Activated naive CD8-positive, alpha-beta T cell treated with anti-CD3 and anti-CD28 coated beads for 36 hours (primary cell): ENCODE results near the gene PTPRN2. TPM values are rescaled to one million over a fixed set of nuclear protein-coding genes. Genes with fewer than 3 reads are reported as not detected.
"Not testable (repeated sequence)": the region's sequence is repeated elsewhere in the genome, so short reads cannot be mapped to it uniquely, and the experiment has no call there.

ENCODE experiments used
- DNase-seq: peaks from one replicate; pipeline ENCODE4 v3.0.0; 2021
- H3K27ac Mint-ChIP-seq: one replicate; pipeline ENCODE4 v1.8.0; 2022; ENCODE audit warnings: mild to moderate bottlenecking, moderate library complexity, mixed read lengths
- H3K27me3 Mint-ChIP-seq: one replicate; pipeline ENCODE4 v1.8.0; 2022; ENCODE audit warnings: mild to moderate bottlenecking, mixed read lengths
- H3K36me3 Mint-ChIP-seq: one replicate; pipeline ENCODE4 v1.8.0; 2021; ENCODE audit warnings: mild to moderate bottlenecking, mixed read lengths
- H3K4me1 Mint-ChIP-seq: one replicate; pipeline ENCODE4 v1.8.0; 2021; ENCODE audit warnings: mixed read lengths
- H3K4me3 Mint-ChIP-seq: one replicate; pipeline ENCODE4 v1.8.0; 2022; ENCODE audit warnings: mild to moderate bottlenecking, moderate library complexity, mixed read lengths
- H3K9me3 Mint-ChIP-seq: one replicate; pipeline ENCODE4 v1.8.0; 2022; ENCODE audit warnings: mixed read lengths
- total RNA-seq, 2 experiments: library from RNA; stranded (reverse); gene quantifications; one replicate each; pipeline ENCODE4 v1.2.3, GENCODE V29; 2021

Gene PTPRN2
- total RNA-seq, 2 experiments from 2014 or later, result 0.72 to 0.74 TPM

DNA sequence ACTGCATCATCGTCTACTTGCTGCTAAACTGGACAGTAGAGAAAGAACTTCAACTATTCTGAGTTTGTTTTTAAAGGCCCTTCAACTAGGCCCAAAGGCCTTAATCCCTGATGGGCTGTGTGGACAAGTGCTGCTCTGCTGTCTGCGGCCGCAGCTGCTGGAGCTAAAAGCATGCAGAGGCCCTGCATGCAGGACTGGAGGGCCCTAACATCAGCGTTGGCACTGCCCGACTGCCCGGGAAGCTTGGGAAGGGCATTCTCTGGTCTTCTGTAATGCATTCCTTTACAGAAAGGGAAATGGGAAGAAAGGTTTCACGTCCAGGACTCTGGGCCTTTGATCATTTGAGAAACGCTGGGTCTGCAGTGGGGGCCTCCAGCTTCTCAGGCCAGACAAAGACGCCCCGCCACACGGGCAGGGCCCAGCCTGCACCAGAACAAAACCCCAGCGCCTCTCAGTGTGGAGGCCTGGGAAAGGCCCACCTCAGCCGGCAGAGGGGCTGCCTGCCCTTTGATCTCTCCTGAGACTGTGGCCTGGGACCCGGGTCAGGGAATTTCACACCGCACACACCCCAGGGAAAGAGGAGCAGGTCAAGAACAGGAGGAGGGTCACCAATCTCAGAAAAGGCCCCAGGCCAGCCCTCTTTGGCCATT, 1021.5 kb downstream of the PTPRN2 start:
- Mint-ChIP-seq H3K9me3 (no peaks in the 10 kb centered on the region), H3K36me3 (no peaks in the 10 kb centered on the region), H3K27me3 (peaks cover 4% of the 10 kb centered on the region), H3K4me3 (no peak overlapping the region), H3K4me1 (peaks cover 20% of the 10 kb centered on the region), H3K27ac (no peak overlapping the region)
- no peak for DNase-seq

DNA sequence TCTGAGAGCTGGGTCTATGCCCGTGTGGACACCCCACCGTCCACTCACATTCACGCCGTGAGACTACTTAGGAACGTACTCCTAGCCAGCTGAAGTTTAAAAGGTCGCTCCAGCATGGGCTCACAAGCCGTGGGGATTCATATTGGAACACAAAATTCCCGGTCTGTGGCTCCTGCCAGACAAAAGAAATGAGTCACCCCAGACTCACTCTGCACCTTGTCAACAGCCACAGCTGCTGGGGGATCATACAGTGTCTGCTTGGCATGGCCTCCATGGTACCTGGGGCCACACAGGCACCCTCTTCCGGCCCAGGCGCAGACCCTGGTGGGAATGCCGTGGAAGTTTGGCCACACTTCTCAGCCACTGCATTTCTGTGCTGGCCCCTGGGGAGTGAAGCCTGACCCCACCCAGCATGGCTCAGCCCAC, 1022.4 kb downstream of the PTPRN2 start:
- DNase-seq, result no peak
- Mint-ChIP-seq H3K4me1 (peaks cover 19% of the 10 kb centered on the region), H3K4me3 (no peak overlapping the region), H3K36me3 (no peaks in the 10 kb centered on the region), H3K9me3 (no peaks in the 10 kb centered on the region), H3K27ac (no peak overlapping the region), H3K27me3 (peaks cover 4% of the 10 kb centered on the region)

- H3K4me1 Mint-ChIP-seq, result peaks cover 15% of the 10 kb centered on the region
- DNase-seq, result no peak
- no peaks in the 10 kb centered on the region for H3K36me3 Mint-ChIP-seq
- H3K27me3 Mint-ChIP-seq, result peaks cover 4% of the 10 kb centered on the region
- no peaks in the 10 kb centered on the region for H3K9me3 Mint-ChIP-seq
- H3K27ac Mint-ChIP-seq, result no peak overlapping the region
- H3K4me3 Mint-ChIP-seq, result no peak overlapping the region
Measured at GRCh38 chr7:157564517-157565177, 1023.0 kb downstream of the PTPRN2 start.

- H3K27ac Mint-ChIP-seq, H3K27me3 Mint-ChIP-seq, H3K9me3 Mint-ChIP-seq, H3K4me1 Mint-ChIP-seq, H3K4me3 Mint-ChIP-seq, H3K36me3 Mint-ChIP-seq, DNase-seq: not testable (repeated sequence)
Measured at GRCh38 chr7:157563467-157564135, 1024.0 kb downstream of the PTPRN2 start.

GRCh38 chr7:157562522-157563398, 1024.9 kb downstream of the PTPRN2 start:
- not testable (repeated sequence) for H3K36me3 Mint-ChIP-seq, H3K9me3 Mint-ChIP-seq, H3K27ac Mint-ChIP-seq, H3K4me1 Mint-ChIP-seq, H3K4me3 Mint-ChIP-seq, H3K27me3 Mint-ChIP-seq, DNase-seq

DNA sequence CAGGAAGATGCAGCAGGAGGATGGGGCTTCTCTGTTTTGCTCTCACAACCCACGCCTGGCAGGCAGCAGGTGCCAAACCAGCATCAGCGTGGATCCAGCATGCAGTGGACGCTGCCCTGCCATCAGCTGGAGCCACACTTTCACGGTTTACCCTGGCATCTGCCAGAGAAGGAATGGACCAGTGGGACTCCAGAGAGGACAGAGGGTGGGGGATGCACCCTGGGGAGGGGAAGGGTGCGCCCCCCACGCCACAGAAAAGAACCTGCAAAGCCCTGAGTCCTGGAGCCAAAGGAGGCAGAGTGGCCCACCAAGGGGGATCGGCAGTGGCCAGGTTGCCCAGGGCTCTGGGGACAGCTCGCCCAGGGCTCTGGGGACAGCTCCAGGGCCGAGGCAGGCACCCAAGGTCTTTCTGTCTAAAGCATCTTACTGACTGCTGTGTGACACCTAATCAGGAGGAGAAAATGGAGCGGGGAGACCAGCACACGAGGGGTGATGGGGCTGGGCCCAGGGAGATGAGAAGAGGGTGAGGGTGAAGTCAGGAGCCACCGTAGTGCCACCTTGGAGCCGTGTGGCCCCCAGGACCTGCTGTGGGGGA, 1025.7 kb downstream of the PTPRN2 start:
- Mint-ChIP-seq H3K9me3 (no peaks in the 10 kb centered on the region), H3K4me3 (no peak overlapping the region), H3K4me1 (no peaks in the 10 kb centered on the region), H3K27me3 (no peaks in the 10 kb centered on the region), H3K27ac (no peak overlapping the region), H3K36me3 (no peaks in the 10 kb centered on the region)
- DNase-seq, result no peak

DNA sequence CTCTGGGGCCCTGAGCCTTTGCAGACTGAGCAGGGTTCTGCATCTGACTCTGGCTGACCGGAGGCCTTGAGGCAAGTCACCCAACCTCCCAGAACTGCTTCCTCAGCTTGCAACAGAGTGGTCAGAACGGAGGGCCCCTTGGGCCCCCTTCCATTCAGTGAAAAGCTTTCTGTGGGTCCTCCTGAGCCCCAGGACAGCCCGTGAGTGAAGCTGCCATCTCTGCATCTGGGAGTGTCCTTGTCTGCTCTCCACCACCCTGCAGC, 1026.2 kb downstream of the PTPRN2 start:
- H3K36me3 Mint-ChIP-seq, result no peaks in the 10 kb centered on the region
- H3K4me3 Mint-ChIP-seq, result no peak overlapping the region
- H3K27me3 Mint-ChIP-seq, result no peaks in the 10 kb centered on the region
- DNase-seq, result no peak
- no peaks in the 10 kb centered on the region for H3K9me3 Mint-ChIP-seq
- H3K4me1 Mint-ChIP-seq, result no peaks in the 10 kb centered on the region
- no peak overlapping the region for H3K27ac Mint-ChIP-seq

DNA sequence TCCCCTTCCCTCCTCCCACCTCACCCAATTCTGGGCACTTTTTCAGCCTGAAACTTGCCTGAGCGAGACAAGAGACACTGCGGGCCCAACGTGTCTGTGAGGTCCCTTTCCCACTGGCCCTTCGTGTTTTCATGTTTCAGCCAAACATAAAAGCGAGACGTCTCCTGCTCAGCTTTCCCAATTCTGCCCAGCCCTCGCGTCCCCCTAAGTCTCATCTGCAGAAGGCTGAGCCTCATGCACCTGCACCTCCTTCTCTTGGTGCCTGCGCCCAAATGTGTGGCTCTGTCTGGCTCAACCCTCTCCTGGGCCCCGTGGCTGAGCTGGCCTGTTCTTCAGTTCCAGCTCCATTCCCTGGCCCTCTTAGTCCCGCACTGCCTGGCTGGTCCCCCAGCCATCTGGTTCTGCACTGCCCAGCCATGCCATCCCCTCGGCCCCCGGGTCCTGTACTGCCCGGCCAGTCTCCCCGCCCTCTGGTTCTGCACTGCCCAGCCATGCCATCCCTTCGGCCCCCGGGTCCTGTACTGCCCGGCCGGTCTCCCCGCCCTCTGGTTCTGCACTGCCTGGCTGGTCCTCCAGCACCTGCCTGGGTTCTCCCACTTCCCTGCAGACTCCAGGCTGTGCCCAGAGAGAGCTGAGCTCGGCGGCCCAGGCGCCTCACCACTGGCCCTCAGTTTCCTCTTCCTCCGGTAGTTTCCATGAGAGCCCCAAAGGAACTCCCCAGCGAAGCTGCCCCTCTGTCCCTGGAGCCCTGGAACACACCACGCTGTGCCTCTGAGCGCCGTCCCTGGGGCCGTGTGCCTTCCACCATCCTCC, 1026.7 kb downstream of the PTPRN2 start:
- no peaks in the 10 kb centered on the region for H3K9me3 Mint-ChIP-seq
- no peaks in the 10 kb centered on the region for H3K27me3 Mint-ChIP-seq
- H3K36me3 Mint-ChIP-seq, result no peaks in the 10 kb centered on the region
- no peak for DNase-seq
- H3K27ac Mint-ChIP-seq, result no peak overlapping the region
- no peaks in the 10 kb centered on the region for H3K4me1 Mint-ChIP-seq
- H3K4me3 Mint-ChIP-seq, result no peak overlapping the region

DNA sequence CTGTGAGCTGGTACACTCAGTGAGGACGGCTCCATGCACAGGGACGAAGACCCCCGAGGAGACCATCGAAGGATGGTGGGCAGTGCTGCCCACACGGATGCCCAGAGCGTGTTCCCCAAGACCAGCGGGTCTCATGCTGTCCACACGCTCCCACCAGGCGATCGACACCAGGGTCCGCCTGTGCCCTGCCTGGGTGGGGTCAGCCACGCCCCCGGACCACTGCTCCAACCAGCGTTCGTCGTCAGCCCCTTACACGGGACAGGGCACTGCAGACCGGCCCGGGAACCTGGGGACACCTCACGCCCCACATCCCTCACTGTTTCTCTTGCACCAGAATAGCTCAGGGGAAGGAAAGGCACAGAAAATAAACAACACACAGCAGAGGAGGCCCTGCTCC, 1027.4 kb downstream of the PTPRN2 start:
- no peak overlapping the region for H3K4me3 Mint-ChIP-seq
- DNase-seq, result no peak
- H3K36me3 Mint-ChIP-seq, result no peaks in the 10 kb centered on the region
- H3K27ac Mint-ChIP-seq, result no peak overlapping the region
- no peaks in the 10 kb centered on the region for H3K9me3 Mint-ChIP-seq
- no peaks in the 10 kb centered on the region for H3K27me3 Mint-ChIP-seq
- H3K4me1 Mint-ChIP-seq, result no peaks in the 10 kb centered on the region

DNA sequence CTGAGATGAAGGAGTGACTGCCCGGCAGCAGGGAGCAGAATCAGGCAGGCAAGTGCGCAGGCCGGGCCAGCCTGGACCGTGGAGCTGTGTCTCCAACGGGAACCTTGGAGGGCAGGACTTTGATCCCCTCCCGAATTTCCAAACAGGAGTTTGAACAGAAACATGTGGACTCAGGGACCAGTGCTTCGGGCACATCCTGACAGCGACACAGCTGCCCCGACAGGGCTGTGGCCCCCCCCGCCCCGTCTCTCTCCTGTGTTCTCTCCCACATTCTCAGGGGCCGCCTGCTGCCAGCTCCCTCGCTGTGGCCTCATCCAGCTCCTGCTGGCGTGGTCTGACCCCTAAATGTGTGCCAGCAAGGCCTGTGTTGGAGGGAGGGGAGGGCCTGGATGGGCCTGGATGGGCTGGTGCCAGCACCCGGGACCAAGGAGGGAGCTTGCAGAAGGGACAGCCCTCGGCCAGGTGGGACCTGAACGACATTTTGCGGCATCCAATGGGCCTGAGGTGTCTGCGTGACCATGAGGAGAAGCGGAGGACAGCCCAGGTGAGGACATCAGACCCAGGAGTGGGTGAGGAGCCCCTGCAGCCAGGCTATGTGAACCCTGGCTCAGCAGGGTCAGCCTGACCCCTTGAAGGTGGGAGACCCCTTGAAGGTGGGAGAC, 1027.9 kb downstream of the PTPRN2 start:
- no peak overlapping the region for H3K27ac Mint-ChIP-seq
- H3K9me3 Mint-ChIP-seq, result no peaks in the 10 kb centered on the region
- no peak overlapping the region for H3K4me3 Mint-ChIP-seq
- no peak for DNase-seq
- no peaks in the 10 kb centered on the region for H3K27me3 Mint-ChIP-seq
- H3K4me1 Mint-ChIP-seq, result no peaks in the 10 kb centered on the region
- H3K36me3 Mint-ChIP-seq, result no peaks in the 10 kb centered on the region

DNA sequence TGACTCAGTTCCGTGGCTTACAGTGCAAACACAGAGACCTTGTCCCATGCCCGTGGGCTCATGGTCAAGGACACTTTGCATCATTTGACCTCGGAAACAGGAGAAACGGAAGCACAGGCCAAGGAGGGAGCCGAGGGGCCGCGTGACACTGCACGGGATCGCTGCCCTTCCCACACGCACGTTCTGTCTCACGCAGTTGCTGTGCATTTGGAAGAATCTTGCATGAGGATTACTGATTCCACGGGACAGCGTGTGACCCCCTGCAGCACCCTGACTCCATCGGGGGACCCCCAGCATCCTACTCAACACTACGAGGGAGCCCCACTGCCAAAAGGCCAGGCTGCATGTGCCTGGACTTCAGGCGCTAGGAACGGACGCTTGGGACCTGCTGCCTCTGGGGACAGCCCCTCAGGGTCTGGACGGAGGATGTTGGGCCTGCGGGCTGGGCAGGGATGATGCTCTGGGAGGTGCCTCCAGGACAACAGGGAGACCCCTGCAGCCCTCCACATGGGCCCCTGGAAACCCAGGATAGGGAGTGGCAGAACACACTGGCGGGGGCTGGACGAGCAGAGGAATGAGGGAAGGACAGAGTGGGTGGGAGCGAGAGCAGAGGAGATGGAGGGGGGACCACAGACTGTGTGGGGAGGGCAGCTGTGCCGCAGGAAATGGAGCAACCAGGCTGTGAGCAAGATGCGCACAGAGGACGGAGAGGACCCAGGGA, 1028.6 kb downstream of the PTPRN2 start:
- Mint-ChIP-seq H3K9me3 (no peaks in the 10 kb centered on the region), H3K4me1 (no peaks in the 10 kb centered on the region), H3K27me3 (no peaks in the 10 kb centered on the region), H3K4me3 (no peak overlapping the region), H3K36me3 (no peaks in the 10 kb centered on the region), H3K27ac (no peak overlapping the region)
- no peak for DNase-seq

DNA sequence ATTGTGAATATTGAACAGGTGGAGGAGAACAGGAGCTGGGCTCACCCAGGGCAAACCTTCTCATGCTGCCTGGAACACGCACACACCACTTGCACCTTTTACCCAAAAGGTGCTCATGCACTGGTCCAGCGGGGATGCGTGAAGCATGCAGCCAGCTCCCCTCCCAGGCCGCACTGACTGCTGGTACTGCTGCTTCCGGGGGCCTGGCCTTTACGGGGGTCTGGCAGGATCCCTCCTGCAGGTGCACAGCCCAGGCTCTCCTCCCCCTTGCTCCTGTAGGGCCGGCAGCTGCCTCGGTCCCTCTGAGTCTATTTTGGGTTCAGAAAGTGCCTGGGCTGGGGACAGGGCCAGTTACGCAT, 1029.1 kb downstream of the PTPRN2 start:
- H3K27ac Mint-ChIP-seq, result no peak overlapping the region
- no peaks in the 10 kb centered on the region for H3K4me1 Mint-ChIP-seq
- DNase-seq, result no peak
- no peaks in the 10 kb centered on the region for H3K27me3 Mint-ChIP-seq
- H3K36me3 Mint-ChIP-seq, result no peaks in the 10 kb centered on the region
- no peak overlapping the region for H3K4me3 Mint-ChIP-seq
- H3K9me3 Mint-ChIP-seq, result no peaks in the 10 kb centered on the region

- no peaks in the 10 kb centered on the region for H3K27me3 Mint-ChIP-seq
- H3K9me3 Mint-ChIP-seq, result no peaks in the 10 kb centered on the region
- H3K4me3 Mint-ChIP-seq, result no peak overlapping the region
- H3K36me3 Mint-ChIP-seq, result no peaks in the 10 kb centered on the region
- no peak overlapping the region for H3K27ac Mint-ChIP-seq
- DNase-seq, result no peak
- no peaks in the 10 kb centered on the region for H3K4me1 Mint-ChIP-seq
Measured at GRCh38 chr7:157558061-157558460, 1029.6 kb downstream of the PTPRN2 start.
